ENCODE data around the gene KRT31. TPM values are rescaled to one million over a fixed set of nuclear protein-coding genes. Genes with fewer than 3 reads are reported as not detected.
"Not testable (repeated sequence)": the region's sequence is repeated elsewhere in the genome, so short reads cannot be mapped to it uniquely, and the experiment has no call there.

The KRT31 gene
- total RNA-seq, 2 donors from 2014 or later: not detected

GRCh38 chr17:41354536-41354935 lies 42.9 kb downstream of the KRT31 start:
- no peak for DNase-seq (ENCODE audit: low spot score)
- Histone ChIP-seq H3K36me3 (no peaks in the 10 kb centered on the region), H3K4me3 (no peak overlapping the region), H3K9me3 (no peaks in the 10 kb centered on the region), H3K27ac (no peak overlapping the region), H3K4me1 (replicated peaks) (no peaks in the 10 kb centered on the region), H3K27me3 (replicated peaks; ENCODE audit: insufficient read depth) (no peaks in the 10 kb centered on the region)
- 59% methylated on average over 4 of the region's 4 CpGs for WGBS
- no peak for TF ChIP-seq POLR2AphosphoS5 (IDR thresholded peaks at IDR 0.05)
- TF ChIP-seq, protein P1, sequence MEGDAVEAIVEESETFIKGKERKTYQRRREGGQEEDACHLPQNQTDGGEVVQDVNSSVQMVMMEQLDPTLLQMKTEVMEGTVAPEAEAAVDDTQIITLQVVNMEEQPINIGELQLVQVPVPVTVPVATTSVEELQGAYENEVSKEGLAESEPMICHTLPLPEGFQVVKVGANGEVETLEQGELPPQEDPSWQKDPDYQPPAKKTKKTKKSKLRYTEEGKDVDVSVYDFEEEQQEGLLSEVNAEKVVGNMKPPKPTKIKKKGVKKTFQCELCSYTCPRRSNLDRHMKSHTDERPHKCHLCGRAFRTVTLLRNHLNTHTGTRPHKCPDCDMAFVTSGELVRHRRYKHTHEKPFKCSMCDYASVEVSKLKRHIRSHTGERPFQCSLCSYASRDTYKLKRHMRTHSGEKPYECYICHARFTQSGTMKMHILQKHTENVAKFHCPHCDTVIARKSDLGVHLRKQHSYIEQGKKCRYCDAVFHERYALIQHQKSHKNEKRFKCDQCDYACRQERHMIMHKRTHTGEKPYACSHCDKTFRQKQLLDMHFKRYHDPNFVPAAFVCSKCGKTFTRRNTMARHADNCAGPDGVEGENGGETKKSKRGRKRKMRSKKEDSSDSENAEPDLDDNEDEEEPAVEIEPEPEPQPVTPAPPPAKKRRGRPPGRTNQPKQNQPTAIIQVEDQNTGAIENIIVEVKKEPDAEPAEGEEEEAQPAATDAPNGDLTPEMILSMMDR (IDR thresholded peaks at IDR 0.05): no peak
- TF ChIP-seq POLR2A (IDR thresholded peaks at IDR 0.05): no peak
- intact Hi-C loops (cut with DNase I): no loop called here

- Histone ChIP-seq H3K27me3 (replicated peaks; ENCODE audit: insufficient read depth) (no peaks in the 10 kb centered on the region), H3K9me3 (no peaks in the 10 kb centered on the region), H3K27ac (no peak overlapping the region), H3K4me1 (replicated peaks) (no peaks in the 10 kb centered on the region), H3K4me3 (no peak overlapping the region), H3K36me3 (no peaks in the 10 kb centered on the region)
- no peak for DNase-seq (ENCODE audit: low spot score)
- TF ChIP-seq POLR2A (IDR thresholded peaks at IDR 0.05) (no peak), POLR2AphosphoS5 (IDR thresholded peaks at IDR 0.05) (no peak)
- TF ChIP-seq, protein P1 (IDR thresholded peaks at IDR 0.05): no peak
- 42% methylated on average over 7 of the region's 7 CpGs for WGBS
- intact Hi-C loops (cut with DNase I): no loop called here
Measured at GRCh38 chr17:41352597-41353366, 44.6 kb downstream of the KRT31 start.

DNA sequence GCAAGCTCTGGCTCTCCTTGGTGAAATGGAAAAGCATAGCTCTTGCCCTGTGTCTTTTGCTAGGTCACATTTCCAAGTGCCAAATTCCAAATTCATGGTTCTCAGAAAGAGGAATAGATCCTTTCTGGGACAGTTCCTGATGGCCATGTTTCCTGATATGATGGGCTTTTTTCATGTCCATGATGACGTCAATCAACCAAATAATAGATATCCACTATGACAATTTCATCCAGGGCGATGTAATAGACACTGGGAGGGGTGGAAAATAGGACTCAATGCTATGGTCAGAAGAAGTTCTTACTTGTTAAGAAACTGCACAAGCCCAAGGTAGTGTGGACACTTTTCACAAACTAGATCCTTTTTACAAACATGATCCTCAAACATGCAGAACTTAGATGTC lies 46.2 kb downstream of the KRT31 start:
- Histone ChIP-seq H3K9me3 (no peaks in the 10 kb centered on the region), H3K4me3 (no peak overlapping the region), H3K27me3 (replicated peaks; ENCODE audit: insufficient read depth) (no peaks in the 10 kb centered on the region), H3K27ac (no peak overlapping the region), H3K4me1 (replicated peaks) (no peaks in the 10 kb centered on the region), H3K36me3 (no peaks in the 10 kb centered on the region)
- intact Hi-C loops (cut with DNase I): no loop called here
- TF ChIP-seq POLR2AphosphoS5 (IDR thresholded peaks at IDR 0.05) (no peak), POLR2A (IDR thresholded peaks at IDR 0.05) (no peak)
- TF ChIP-seq, protein P1 (IDR thresholded peaks at IDR 0.05): no peak
- no peak for DNase-seq (ENCODE audit: low spot score)
- 96% methylated on average over 2 of the region's 2 CpGs for WGBS

DNA sequence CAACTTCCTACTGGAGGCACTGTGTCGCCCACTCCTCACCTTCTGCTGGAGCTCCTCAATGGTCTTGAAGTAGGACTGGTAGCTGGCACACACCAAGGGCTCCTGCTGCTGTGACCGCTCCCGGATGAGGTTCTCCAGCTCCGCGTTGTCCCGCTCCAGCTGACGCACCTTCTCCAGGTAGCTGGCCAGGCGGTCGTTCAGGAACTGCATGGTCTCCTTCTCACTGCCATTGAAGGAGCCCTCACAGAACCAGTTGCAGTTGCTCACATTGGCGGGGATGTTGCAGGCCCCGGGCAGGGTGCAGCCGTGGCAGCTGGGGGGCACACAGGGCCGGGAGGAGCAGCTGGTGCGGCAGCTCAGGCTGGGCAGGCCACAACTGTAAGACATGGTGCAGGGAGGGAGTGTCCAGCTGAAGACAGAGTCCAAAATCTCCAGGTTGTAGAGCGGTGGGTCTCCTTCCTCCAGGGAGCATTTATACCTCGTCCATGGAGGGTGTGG lies 47.0 kb downstream of the KRT31 start, which contains the start of gene KRT33A:
Gene KRT33A (minus strand): TSS at position 448 of the 498 bp plus-strand sequence. CDS start 61 bp downstream, at position 387.
- H3K36me3 ChIP-seq; H3K9me3 ChIP-seq; H3K27ac ChIP-seq; H3K4me3 ChIP-seq; DNase-seq (ENCODE audit: low spot score); H3K27me3 ChIP-seq (replicated peaks; ENCODE audit: insufficient read depth); H3K4me1 ChIP-seq (replicated peaks); intact Hi-C loops (cut with DNase I): not testable (repeated sequence)
- WGBS: 94% methylated on average over 16 of the region's 16 CpGs

DNA sequence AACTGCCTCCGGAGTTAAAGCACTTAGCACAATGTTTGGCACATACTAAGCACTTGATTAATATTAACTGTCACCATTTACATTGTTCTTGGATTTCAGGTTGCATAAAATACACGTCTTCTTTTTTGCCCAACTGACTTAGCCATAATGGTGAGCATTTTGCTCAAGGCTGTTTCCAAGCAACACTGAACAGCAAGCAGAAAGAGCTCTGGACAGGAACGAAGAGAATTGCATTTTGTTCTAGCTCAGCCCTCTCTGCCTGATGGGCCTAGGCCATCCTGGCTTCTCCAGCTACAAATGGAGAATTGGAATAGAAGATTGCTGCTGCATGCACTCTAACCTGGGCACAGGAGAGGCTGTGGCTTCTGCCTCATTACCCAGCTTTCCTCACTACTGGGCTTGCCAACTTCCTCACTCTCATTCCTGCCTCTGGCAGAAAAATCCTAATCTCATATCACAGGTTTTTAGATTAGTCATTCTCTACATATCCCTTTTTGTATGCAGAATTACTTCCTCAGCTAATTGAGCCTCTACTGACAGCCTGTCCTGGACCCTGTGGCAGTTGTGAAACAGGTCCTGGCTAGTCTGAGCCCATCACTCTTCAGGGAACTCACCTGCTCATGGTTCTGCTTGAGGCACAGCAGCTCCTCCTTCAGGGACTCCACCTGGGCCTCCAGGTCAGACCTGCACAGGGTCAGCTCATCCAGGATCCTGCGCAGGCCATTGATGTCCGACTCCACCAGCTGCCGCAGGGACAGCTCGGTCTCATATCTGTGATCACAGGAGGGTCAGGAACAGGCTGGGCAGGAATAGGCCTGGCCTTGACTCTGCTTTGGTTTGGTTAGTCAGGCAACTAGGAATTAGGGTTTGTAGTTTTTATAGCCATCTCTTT lies 49.3 kb downstream of the KRT31 start:
- Histone ChIP-seq H3K4me3 (no peak overlapping the region), H3K27ac (no peak overlapping the region), H3K4me1 (replicated peaks) (no peaks in the 10 kb centered on the region), H3K36me3 (no peaks in the 10 kb centered on the region), H3K9me3 (no peaks in the 10 kb centered on the region), H3K27me3 (replicated peaks; ENCODE audit: insufficient read depth) (no peaks in the 10 kb centered on the region)
- no peak for DNase-seq (ENCODE audit: low spot score)
- 56% methylated on average over 7 of the region's 7 CpGs for WGBS
- intact Hi-C loops (cut with DNase I): no loop called here
- TF ChIP-seq POLR2AphosphoS5 (IDR thresholded peaks at IDR 0.05) (no peak), POLR2A (IDR thresholded peaks at IDR 0.05) (no peak)
- TF ChIP-seq, protein P1 (IDR thresholded peaks at IDR 0.05): no peak

GRCh38 chr17:41346421-41346820 lies 51.0 kb downstream of the KRT31 start:
- H3K9me3 ChIP-seq; H3K27ac ChIP-seq; intact Hi-C loops (cut with DNase I); H3K4me1 ChIP-seq (replicated peaks); H3K36me3 ChIP-seq; H3K4me3 ChIP-seq; DNase-seq (ENCODE audit: low spot score); H3K27me3 ChIP-seq (replicated peaks; ENCODE audit: insufficient read depth): not testable (repeated sequence)
- 92% methylated on average over 16 of the region's 16 CpGs for WGBS
